GM19351 (cell line): ENCODE measurements around the gene FLVCR1.

ENCODE experiments used
- ATAC-seq: cut with Tn5 transposase; IDR thresholded peaks from one replicate; pipeline ENCODE4 v1.9.1; 2021; ENCODE audit warnings: mild to moderate bottlenecking, moderate library complexity; ENCODE audit not compliant: unreplicated experiment

FLVCR1 gene

DNA sequence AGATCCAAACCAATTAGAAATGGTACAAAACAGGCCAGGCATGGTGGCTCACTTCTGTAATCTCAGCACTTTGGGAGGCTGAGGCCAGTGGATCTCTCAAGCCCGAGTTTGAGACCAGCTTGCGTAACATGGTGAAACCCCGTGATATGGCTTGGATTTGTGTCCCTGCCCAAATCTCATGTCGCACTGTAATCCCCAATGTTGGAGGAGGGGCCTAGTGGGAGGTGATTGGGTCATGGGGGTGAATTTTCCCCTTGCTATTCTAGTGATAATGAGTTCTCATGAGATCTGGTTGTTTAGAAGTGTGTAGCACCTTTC is 85.3 kb downstream of the FLVCR1 start:
- no peak for ATAC-seq

DNA sequence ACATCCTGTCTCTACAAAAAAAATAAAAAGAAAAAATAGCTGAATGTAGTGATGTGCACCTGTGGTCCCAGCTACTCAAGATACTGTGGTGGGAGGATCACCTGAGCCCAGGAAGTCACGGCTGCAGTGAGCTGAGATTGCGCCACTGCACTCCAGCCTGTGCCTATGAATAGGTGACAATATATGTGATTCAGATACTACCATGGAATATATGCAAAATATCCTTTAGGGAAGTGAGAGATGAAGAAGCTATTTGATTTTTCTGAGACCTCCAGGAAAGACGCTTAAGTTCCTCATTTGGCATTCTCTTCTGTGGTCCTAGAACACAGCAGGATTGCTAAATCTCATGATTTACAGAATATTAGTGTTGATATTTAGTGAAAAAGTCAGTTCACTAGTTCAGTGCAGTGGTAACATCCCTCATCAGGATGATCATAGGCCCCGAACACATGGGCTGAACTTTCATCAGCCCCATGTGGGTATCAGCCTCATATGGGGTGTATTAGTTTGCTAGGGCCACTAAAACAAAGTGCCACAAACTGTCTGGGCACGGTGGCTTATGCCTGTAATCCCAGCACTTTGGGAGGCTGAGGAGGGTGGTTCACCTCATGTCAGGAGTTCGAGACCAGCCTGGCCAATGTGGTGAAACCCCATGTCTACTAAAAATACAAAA is 86.3 kb downstream of the FLVCR1 start:
- ATAC-seq, result peak; percentile 54

DNA sequence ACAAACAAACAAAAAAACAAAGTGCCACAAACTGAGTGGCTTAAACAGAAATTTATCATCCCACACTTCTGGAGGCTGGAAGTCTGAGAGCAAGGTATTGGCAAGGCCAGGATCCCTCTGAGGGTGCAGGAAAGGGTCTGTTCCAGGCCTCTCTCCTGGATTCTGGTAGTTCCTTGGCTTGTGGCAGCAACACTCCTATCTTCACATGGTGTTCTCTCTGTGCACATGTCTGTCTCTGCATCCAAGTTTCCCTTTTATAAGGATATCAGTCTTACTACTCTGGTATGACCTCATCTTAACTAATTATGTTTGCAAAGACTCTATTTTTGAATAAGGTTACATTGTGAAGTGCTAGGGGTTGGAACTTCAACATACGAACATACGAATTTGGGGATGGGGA is 87.0 kb downstream of the FLVCR1 start:
- ATAC-seq, result no peak

DNA sequence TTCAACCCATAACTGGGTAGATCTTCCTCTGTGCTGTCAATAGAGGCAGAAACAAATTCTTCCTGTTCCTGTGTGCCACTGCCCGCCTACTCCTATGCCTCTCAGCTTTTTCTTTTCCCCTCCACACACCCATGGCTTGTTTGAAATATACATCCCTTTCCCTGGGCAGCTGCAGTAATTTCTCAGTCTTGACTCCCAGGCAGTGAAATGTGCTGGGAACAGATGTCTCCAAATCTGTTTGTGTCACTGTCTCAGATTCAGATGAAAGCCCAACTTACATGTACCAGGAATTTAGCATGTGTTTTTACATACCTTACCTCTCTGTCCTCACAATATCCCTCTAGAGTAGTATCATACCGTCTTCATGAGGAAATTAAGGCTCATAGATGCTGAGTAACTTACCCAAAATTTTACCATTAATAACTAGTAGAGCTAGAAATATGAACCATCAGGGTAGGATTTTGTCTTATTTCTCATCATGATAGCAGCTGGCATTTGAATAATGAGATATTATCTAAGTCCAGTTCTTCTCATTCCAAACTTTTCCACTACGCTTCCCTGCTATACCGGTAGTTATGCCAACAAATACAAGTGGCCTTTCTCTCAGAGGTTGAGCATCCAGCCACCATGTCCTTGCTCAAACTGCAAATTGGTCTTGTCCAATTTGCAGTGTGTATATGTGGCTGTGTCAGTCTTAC is 87.5 kb downstream of the FLVCR1 start:
- no peak for ATAC-seq

DNA sequence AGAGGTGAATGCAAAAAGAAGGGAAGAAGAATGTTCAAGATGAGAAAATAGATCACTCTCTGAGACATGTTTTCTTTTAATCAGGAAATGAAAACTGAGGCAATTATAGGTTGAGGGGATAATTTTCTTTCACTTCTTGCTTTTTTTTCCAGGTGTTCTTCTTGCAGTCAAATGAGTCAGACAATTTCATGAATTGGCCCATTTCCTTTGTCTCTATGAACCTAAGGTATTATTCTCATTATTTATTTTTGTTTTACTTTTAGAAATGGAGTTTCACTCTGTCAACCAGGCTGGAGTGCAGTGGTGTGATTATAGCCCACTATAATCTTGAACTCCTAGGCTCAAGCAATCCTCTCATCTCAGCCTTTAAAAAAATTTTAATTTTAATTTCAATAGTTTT is 88.8 kb downstream of the FLVCR1 start:
- no peak for ATAC-seq
